ENCODE measurements around the gene SMCO2. TPM values are rescaled to one million over a fixed set of nuclear protein-coding genes. Genes with fewer than 3 reads are reported as not detected.

The SMCO2 gene
- total and polyA plus RNA-seq, 4 donors: not detected

DNA sequence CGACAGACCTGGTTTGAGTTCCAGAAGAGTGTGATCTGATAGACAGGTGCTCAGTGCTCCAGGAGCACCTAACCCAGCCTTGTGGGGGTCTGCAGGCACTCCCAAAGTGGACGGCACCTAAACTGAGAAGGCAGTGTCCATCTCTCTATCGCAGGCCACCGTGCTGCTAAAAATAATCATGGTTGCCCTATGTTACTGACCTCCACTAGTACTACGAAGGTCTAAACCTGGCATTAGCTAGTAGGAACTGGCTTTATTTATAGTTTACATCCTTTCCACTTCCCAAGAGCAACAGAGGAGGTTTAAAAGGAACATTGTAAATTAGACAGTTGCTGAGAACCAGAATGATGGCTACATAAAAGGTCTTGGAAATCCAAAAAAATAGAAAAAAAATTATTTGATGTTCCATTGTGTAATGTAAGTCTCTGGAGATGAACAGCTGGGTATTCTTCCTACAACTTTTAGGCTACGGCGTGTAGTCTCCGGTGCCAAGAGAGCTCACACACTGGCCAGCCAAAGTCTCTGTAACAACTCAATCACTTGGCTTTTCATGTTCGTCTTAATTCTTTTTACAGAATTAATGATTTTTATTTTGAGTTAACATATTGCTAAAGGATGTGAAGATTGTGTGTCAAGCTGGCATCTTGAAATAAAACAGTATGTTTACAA is 104.8 kb downstream of the SMCO2 start:
- no peak overlapping the region for H3K9ac ChIP-seq (ENCODE audit: low read depth in 1 of 2, low read length in 2 of 2)
- peak overlapping the region; percentile 15 to 66 for H3K27ac ChIP-seq (ENCODE audit: low read depth in 1 of 2, low read length in 2 of 2)
- H3K27me3 ChIP-seq (ENCODE audit: control insufficient read depth in 4 of 4, insufficient read depth in 4 of 4, low read length in 3 of 4): no peaks in the 10 kb centered on the region
- WGBS: 58% methylated on average over 9 of the region's 9 CpGs
- no peak for DNase-seq (ENCODE audit: low spot score)
- TF ChIP-seq MAX (IDR thresholded peaks at IDR 0.05) (no peak), GABPA (IDR thresholded peaks at IDR 0.05 in 1 of 2, conservative IDR thresholded peaks at IDR 0.05 in 1 of 2) (no peak), RAD21 (IDR thresholded peaks at IDR 0.05) (no peak)
- H3K36me3 ChIP-seq (ENCODE audit: control insufficient read depth in 4 of 4, insufficient read depth in 3 of 4, low read depth in 1 of 4, low read length in 3 of 4): no peaks in the 10 kb centered on the region
- no peak overlapping the region for H3K4me3 ChIP-seq (ENCODE audit: low read depth in 1 of 3, low read length in 3 of 3)
- H3K9me3 ChIP-seq (ENCODE audit: control insufficient read depth in 4 of 4, low read length in 3 of 4): no peaks in the 10 kb centered on the region
- peaks cover 25 to 77% (median 57%) of the 10 kb centered on the region in 4 donors for H3K4me1 ChIP-seq (ENCODE audit: control insufficient read depth in 4 of 4, insufficient read depth in 4 of 4, low read length in 3 of 4)

Other genes starting within 250 kb of the SMCO2 start
- gene STK38L, start 202.4 kb upstream of the SMCO2 start, total RNA-seq: 1 to 10 TPM; 6.7 to 8.6 TPM
- 1 to 10 TPM; 2.8 to 6.5 TPM for gene STK38L, start 202.4 kb upstream of the SMCO2 start, polyA plus RNA-seq
- 1 to 10 TPM; 1.7 to 4.4 TPM for gene BMAL2, start 113.9 kb upstream of the SMCO2 start, total RNA-seq
- 1 to 10 TPM; 1.4 to 1.8 TPM for gene BMAL2, start 113.9 kb upstream of the SMCO2 start, polyA plus RNA-seq
- 10 to 100 TPM; 10.5 to 65.8 TPM for gene PPFIBP1, start 77.5 kb downstream of the SMCO2 start, total RNA-seq
- gene PPFIBP1, start 77.5 kb downstream of the SMCO2 start, polyA plus RNA-seq: 10 to 100 TPM; 12.3 to 22.5 TPM
- gene REP15, start 249.7 kb downstream of the SMCO2 start, total RNA-seq: 1 to 10 TPM; 1.1 to 2.1 TPM
- under 1 TPM; 0.58 to 0.94 TPM for gene REP15, start 249.7 kb downstream of the SMCO2 start, polyA plus RNA-seq

All from liver (tissue), 9 donors.